HG02885 (cell line): ENCODE results near the gene ELAC1.

Experiments used
- ATAC-seq: cut with Tn5 transposase; IDR thresholded peaks from one replicate; pipeline ENCODE4 v1.9.1; 2021; ENCODE audit warnings: mild to moderate bottlenecking; ENCODE audit not compliant: unreplicated experiment, poor library complexity

ELAC1 gene

GRCh38 chr18:51012441-51012840, 44.6 kb downstream of the ELAC1 start:
- no peak for ATAC-seq

GRCh38 chr18:51013259-51013658, 45.4 kb downstream of the ELAC1 start:
- ATAC-seq: no peak

- no peak for ATAC-seq
Measured at GRCh38 chr18:51017140-51017879, 49.5 kb downstream of the ELAC1 start.

GRCh38 chr18:51020536-51020935, 52.7 kb downstream of the ELAC1 start:
- ATAC-seq: no peak

- ATAC-seq: no peak
Measured at GRCh38 chr18:51021226-51021965, 53.6 kb downstream of the ELAC1 start.

GRCh38 chr18:51025512-51025911, 57.7 kb downstream of the ELAC1 start:
- ATAC-seq: no peak

GRCh38 chr18:51028201-51028805, 60.5 kb downstream of the ELAC1 start:
- peak; percentile 28 for ATAC-seq

GRCh38 chr18:51029378-51029693, 61.5 kb downstream of the ELAC1 start:
- ATAC-seq: no peak

- peak; percentile 72 for ATAC-seq
Measured at GRCh38 chr18:51029694-51030536, 62.1 kb downstream of the ELAC1 start, which contains the start of gene SMAD4. Gene SMAD4 (plus strand): TSS chr18:51030213. CDS start chr18:51047047, 16,834 bp downstream.

GRCh38 chr18:51030537-51031258, 62.9 kb downstream of the ELAC1 start:
- ATAC-seq: peak; percentile 70

GRCh38 chr18:51032193-51032592, 64.4 kb downstream of the ELAC1 start:
- no peak for ATAC-seq

GRCh38 chr18:51037230-51037629, 69.4 kb downstream of the ELAC1 start:
- no peak for ATAC-seq
